GM12892 (cell line): ENCODE data around the gene PEG3.

Experiments used
- POLR2A ChIP-seq: IDR thresholded peaks from 2 replicates; pipeline ENCODE4 v1.6.1; 2011; ENCODE audit warnings: low read depth, low read length, control low read depth
- POLR2AphosphoS5 ChIP-seq: IDR thresholded peaks from 2 replicates; pipeline ENCODE4 v1.6.1; 2011; ENCODE audit warnings: low read depth, low read length, control low read depth
- TAF1 ChIP-seq: IDR thresholded peaks from 2 replicates; pipeline ENCODE4 v1.6.1; 2011; ENCODE audit warnings: low read depth, mild to moderate bottlenecking, control low read depth, low read length, borderline replicate concordance

DNA sequence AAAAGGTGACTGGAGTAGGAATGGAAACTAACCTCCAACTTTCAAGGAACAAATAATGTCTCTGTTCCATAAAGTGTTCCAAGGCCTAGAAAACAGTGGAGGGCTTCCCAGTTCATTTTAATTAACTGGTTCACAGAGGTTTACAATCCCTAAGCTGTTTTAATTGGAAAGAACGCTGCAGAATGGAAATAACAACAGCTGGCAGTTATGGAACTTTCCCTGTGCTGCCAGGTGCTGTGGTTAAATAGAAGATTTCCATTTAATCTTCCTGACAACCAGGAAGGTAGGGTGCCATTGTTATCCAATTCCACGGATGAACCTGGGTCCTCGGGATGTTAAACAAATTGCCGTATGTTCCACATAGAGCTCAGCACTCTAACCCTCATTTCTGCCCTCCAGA lies 22.2 kb upstream of the PEG3 start:
- TF ChIP-seq POLR2A = no peak
- TF ChIP-seq POLR2AphosphoS5 = no peak
- no peak for TF ChIP-seq TAF1
